Neuronal stem cell (in vitro differentiated cells): Measurements from ENCODE around the gene DPY30.
"Not testable (repeated sequence)": the region's sequence is repeated elsewhere in the genome, so short reads cannot be mapped to it uniquely, and the experiment has no call there.

Source experiments
- DNase-seq: peaks from one replicate; pipeline ENCODE4 v3.0.0-alpha.2; 2013; ENCODE audit warnings: low spot score
- H2AFZ ChIP-seq: one replicate; pipeline ENCODE4 v1.6.1; 2013; ENCODE audit warnings: mild to moderate bottlenecking, low read length, inconsistent platforms
- H2AK5ac ChIP-seq: 2 replicates; pipeline ENCODE4 v1.6.1; 2013; ENCODE audit warnings: low read depth, mild to moderate bottlenecking, inconsistent platforms, low read length, moderate library complexity, mixed read lengths
- H2BK120ac ChIP-seq: 2 replicates; pipeline ENCODE4 v1.6.1; 2013; ENCODE audit warnings: low read depth, mild to moderate bottlenecking, inconsistent platforms, low read length, moderate library complexity, mixed read lengths
- H2BK12ac ChIP-seq: one replicate; pipeline ENCODE4 v1.6.1; 2013; ENCODE audit warnings: low read length, inconsistent platforms
- H2BK15ac ChIP-seq: 2 replicates; pipeline ENCODE4 v1.6.1; 2013; ENCODE audit warnings: mild to moderate bottlenecking, low read length, inconsistent platforms, mixed read lengths
- H2BK5ac ChIP-seq: one replicate; pipeline ENCODE4 v1.6.1; 2013; ENCODE audit warnings: inconsistent platforms, mild to moderate bottlenecking, low read length, moderate library complexity
- H3K14ac ChIP-seq: one replicate; pipeline ENCODE4 v1.6.1; 2013; ENCODE audit warnings: low read length, inconsistent platforms
- H3K18ac ChIP-seq: 2 replicates; pipeline ENCODE4 v1.6.1; 2013; ENCODE audit warnings: low read length, inconsistent platforms
- H3K23ac ChIP-seq: 2 replicates; pipeline ENCODE4 v1.6.1; 2013; ENCODE audit warnings: low read depth, mild to moderate bottlenecking, mixed read lengths, low read length, inconsistent platforms; ENCODE audit not compliant: poor library complexity
- H3K27ac ChIP-seq: replicated peaks from 3 replicates; pipeline ENCODE4 v1.5.1; 2013; ENCODE audit warnings: low read length, inconsistent platforms
- H3K27me3 ChIP-seq, 3 experiments: 2 replicates each; pipeline ENCODE4 v1.6.1; 2013; ENCODE audit warnings: low read length in 3 of 3, mild to moderate bottlenecking in 2 of 3, inconsistent platforms in 1 of 3, low read depth in 1 of 3, mixed read lengths in 1 of 3, moderate library complexity in 1 of 3; ENCODE audit not compliant: control insufficient read depth in 3 of 3, insufficient read depth in 3 of 3
- H3K36me3 ChIP-seq, 2 donors: replicated peaks in 1 of 2; 2 replicates each; pipeline ENCODE4 v1.6.1; 2013; ENCODE audit warnings: low read length in 2 of 2; ENCODE audit not compliant: control insufficient read depth in 2 of 2, insufficient read depth in 2 of 2
- H3K4ac ChIP-seq: 2 replicates; pipeline ENCODE4 v1.6.1; 2013; ENCODE audit warnings: inconsistent platforms, mild to moderate bottlenecking, low read length, moderate library complexity
- H3K4me1 ChIP-seq, 2 donors: 1 replicate in 1 of 2; 2 replicates in 1 of 2; pipeline ENCODE4 v1.6.1; 2013; ENCODE audit warnings: low read length in 2 of 2, low read depth in 1 of 2; ENCODE audit not compliant: control insufficient read depth in 2 of 2, insufficient read depth in 1 of 2
- H3K4me2 ChIP-seq: one replicate; pipeline ENCODE4 v1.6.1; 2013; ENCODE audit warnings: mild to moderate bottlenecking, low read length, inconsistent platforms; ENCODE audit not compliant: insufficient read depth, poor library complexity, severe bottlenecking
- H3K4me3 ChIP-seq, 2 donors: 2 replicates each; pipeline ENCODE4 v1.5.1; 2013; ENCODE audit warnings: low read length in 2 of 2, mild to moderate bottlenecking in 2 of 2, inconsistent platforms in 1 of 2, moderate library complexity in 1 of 2
- H3K79me1 ChIP-seq: one replicate; pipeline ENCODE4 v1.6.1; 2013; ENCODE audit warnings: low read depth, mild to moderate bottlenecking, inconsistent platforms, low read length, moderate library complexity
- H3K9ac ChIP-seq: one replicate; pipeline ENCODE4 v1.6.1; 2013; ENCODE audit warnings: mild to moderate bottlenecking, low read depth, low read length, inconsistent platforms; ENCODE audit not compliant: poor library complexity
- H3K9me3 ChIP-seq, 2 donors: replicated peaks in 1 of 2; 2 replicates each; pipeline versions ENCODE3 to v1.6.1; 2013; ENCODE audit warnings: low read length in 2 of 2, mild to moderate bottlenecking in 2 of 2, inconsistent platforms in 1 of 2, low read depth in 1 of 2, mixed read lengths in 1 of 2, moderate library complexity in 1 of 2; ENCODE audit not compliant: control insufficient read depth in 2 of 2, insufficient read depth in 1 of 2
- H4K8ac ChIP-seq: one replicate; pipeline ENCODE4 v1.6.1; 2013; ENCODE audit warnings: low read depth, mild to moderate bottlenecking, inconsistent platforms, low read length, moderate library complexity
- H4K91ac ChIP-seq: one replicate; pipeline ENCODE4 v1.6.1; 2013; ENCODE audit warnings: low read length, low read depth, mild to moderate bottlenecking, inconsistent platforms; ENCODE audit not compliant: poor library complexity
- WGBS, 2 donors: extraction: QIAGEN DNeasy Blood & Tissue Kit; methylation state at CpG; one replicate each; pipeline ENCODE4 v1.1.7; 2013; ENCODE audit warnings: missing lambda C conversion rate in 2 of 2, mixed read lengths in 1 of 2; ENCODE audit not compliant: insufficient read length in 2 of 2, insufficient replicate concordance in 1 of 2; ENCODE audit errors: extremely low coverage in 2 of 2; 5-methylcytosine and 5-hydroxymethylcytosine counted together

DPY30 gene

DNA sequence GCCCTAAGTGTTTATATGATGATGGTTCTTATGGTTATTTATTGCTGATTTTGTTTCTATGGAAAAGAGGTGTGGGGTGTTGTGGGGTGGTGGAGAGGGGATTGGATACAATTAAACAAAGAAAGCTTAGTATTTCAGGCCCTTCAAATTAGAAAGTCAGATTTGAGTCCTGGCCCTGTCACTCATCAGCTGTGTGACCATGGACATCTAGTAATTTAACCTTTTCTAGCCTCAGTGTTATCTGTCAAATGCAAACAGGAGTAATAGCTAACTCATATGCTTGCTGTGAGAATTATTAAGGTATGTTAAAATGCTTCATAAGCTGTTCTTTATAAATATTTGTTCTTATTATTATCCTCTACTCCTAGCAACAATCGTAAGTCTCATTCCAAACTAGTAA is 26.7 kb downstream of the DPY30 start:
- no peak overlapping the region for H2AFZ ChIP-seq
- H3K36me3 ChIP-seq, result peaks cover 0 to 19% of the 10 kb centered on the region in 2 donors
- no peak overlapping the region for H4K91ac ChIP-seq
- no peak overlapping the region for H3K4me3 ChIP-seq
- no peak overlapping the region for H3K9ac ChIP-seq
- H2AK5ac ChIP-seq, result no peak overlapping the region
- H3K27me3 ChIP-seq, result no peaks in the 10 kb centered on the region
- no peak overlapping the region for H4K8ac ChIP-seq
- no peaks in the 10 kb centered on the region for H3K9me3 ChIP-seq
- H3K79me1 ChIP-seq, result peaks cover 3% of the 10 kb centered on the region
- no peak overlapping the region for H3K23ac ChIP-seq
- no peak overlapping the region for H3K4ac ChIP-seq
- H2BK120ac ChIP-seq, result no peak overlapping the region
- no peak for DNase-seq
- H3K4me1 ChIP-seq, result peaks cover 0 to 2% of the 10 kb centered on the region in 2 donors
- WGBS, 2 donors, result no CpG with 5 or more reads among the region's 1 CpG
- no peak overlapping the region for H3K18ac ChIP-seq
- no peak overlapping the region for H2BK12ac ChIP-seq
- H3K4me2 ChIP-seq, result no peak overlapping the region
- no peak overlapping the region for H2BK5ac ChIP-seq
- H3K27ac ChIP-seq, result no peak overlapping the region
- H2BK15ac ChIP-seq, result no peak overlapping the region
- H3K14ac ChIP-seq, result no peak overlapping the region

DNA sequence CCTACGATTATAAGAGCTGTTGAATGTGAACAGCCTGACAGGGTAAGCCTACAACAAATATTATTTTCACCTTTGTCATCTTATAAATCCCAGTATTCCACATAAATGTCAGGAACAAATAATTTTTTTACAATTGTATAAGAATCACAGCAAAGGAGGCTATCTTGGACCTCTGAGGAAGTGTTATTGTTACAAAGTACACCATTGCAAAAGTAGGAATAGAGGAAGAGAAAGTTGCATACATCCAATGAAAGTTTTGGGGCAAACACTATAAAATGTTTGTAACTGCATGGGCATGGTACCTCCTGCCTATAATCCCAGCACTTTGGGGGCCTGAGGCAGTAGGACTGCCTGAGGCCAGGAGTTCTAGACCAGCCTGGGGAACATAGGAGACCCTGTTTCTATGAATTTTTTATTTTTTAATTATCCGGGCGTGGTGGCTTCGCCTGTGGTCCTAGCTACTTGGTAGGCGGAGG is 28.1 kb downstream of the DPY30 start:
- Histone ChIP-seq H3K4me2 (peak overlapping the region; percentile 91), H3K9me3 (no peaks in the 10 kb centered on the region), H3K14ac (no peak overlapping the region), H4K91ac (no peak overlapping the region), H2BK5ac (no peak overlapping the region), H2BK12ac (no peak overlapping the region), H3K79me1 (peaks cover 3% of the 10 kb centered on the region), H2BK120ac (no peak overlapping the region), H3K4ac (no peak overlapping the region), H3K27ac (peak overlapping the region; percentile 99), H3K36me3 (peaks cover 0 to 12% of the 10 kb centered on the region in 2 donors), H2AFZ (peak overlapping the region; percentile 87), H3K23ac (no peak overlapping the region), H3K27me3 (no peaks in the 10 kb centered on the region), H3K18ac (no peak overlapping the region), H2AK5ac (no peak overlapping the region), H4K8ac (no peak overlapping the region), H3K4me1 (peaks cover 0 to 2% of the 10 kb centered on the region in 2 donors), H3K9ac (no peak overlapping the region), H3K4me3 (peak overlapping the region in 1 of 2 donors; percentile 64), H2BK15ac (no peak overlapping the region)
- DNase-seq, result no peak
- WGBS, 2 donors, result no CpG with 5 or more reads among the region's 5 CpGs

DNA sequence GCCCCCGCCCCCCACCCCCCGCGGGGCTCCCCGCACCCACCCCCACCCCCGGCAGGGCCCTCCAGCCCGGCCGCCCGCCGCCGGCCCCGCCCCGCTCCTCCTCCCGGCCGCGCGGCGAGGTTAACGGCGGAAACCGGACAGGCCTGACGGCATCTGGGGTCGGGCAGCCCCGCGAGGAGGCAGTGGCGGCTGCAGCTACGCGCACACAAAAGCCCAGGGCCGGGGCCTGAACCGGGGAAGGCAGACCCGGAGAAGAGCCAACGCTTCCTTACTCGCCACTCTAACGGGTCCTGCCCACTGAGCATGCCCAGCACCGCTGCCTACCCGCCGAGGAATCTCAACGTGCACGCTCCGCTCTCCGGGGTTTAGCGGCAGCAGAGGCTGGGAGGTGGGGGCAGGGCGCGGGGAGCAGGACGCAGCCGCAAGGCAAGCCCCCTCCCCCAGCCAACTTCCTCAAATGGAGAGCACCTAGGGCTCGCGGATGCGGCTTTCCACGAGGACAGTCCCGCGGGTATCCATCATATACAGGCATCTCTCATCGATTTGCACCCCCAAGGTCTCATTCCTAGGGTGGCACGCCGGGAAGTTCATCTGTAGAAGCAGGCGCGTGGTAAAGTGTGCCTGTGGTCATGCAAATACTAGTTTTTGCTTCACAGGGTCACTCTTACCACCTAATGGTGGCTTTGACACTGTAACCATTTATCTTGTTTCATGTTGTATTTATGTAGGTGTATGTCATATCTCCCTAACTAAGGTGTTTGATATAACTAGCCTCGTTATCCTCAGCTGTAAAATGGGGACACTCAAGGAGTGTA is 28.7 kb downstream of the DPY30 start, which contains the start of gene MEMO1:
MEMO1 (minus strand) TSS at position 339 of the 815 bp plus-strand sequence. CDS start 761 bp downstream, outside the sequence.
- WGBS, 2 donors, result no CpG with 5 or more reads among the region's 57 CpGs
- Histone ChIP-seq H3K23ac (peak within 1 kb of the TSS; percentile 98), H2AFZ (peak within 1 kb of the TSS; percentile 87), H2AK5ac (no peak within 1 kb of the TSS), H2BK120ac (no peak within 1 kb of the TSS), H4K91ac (peak within 1 kb of the TSS; percentile 85), H2BK15ac (no peak within 1 kb of the TSS), H3K36me3 (peaks cover 0 to 5% of the 10 kb centered on the region in 2 donors), H3K27ac (peak within 1 kb of the TSS; percentile 99), H3K4ac (peak within 1 kb of the TSS; percentile 53), H3K4me2 (peak within 1 kb of the TSS; percentile 91), H3K14ac (peak within 1 kb of the TSS; percentile 97), H3K18ac (peak within 1 kb of the TSS; percentile 91), H3K27me3 (no peaks in the 10 kb centered on the region), H3K4me3 (peak within 1 kb of the TSS; percentile 64 to 92), H3K9ac (peak within 1 kb of the TSS; percentile 97), H3K79me1 (peaks cover 3% of the 10 kb centered on the region), H2BK5ac (peak within 1 kb of the TSS; percentile 90), H2BK12ac (no peak within 1 kb of the TSS), H3K4me1 (peaks cover 0 to 2% of the 10 kb centered on the region in 2 donors), H4K8ac (no peak within 1 kb of the TSS), H3K9me3 (no peaks in the 10 kb centered on the region)
- peak; percentile 90 for DNase-seq

DNA sequence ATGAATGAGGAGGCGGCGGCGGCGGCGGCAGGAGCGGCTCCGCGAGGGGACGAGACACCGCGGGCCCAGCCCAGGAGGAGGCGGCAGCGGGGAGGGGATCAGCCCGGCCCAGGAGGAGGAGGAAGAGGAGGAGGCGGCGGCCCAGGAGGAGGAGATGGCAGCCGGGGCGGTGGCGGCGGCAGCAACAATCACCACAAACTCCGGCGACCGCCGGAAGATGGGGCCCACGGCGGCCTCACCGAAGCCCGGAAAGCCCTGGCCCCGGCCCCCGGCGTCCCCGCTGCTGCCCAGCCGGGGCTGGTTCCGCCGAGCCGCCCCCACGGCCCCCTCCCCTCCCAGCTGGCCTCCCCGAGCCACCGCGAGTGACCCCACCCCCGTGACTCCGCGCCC is 29.3 kb downstream of the DPY30 start:
- DNase-seq, result peak; percentile 11
- WGBS, 2 donors, result no CpG with 5 or more reads among the region's 43 CpGs

More for the DNA sequence above, 29.3 kb downstream of the DPY30 start:
- Histone ChIP-seq H3K27ac (peak overlapping the region; percentile 99), H3K9ac (peak overlapping the region; percentile 70), H2AFZ (peak overlapping the region; percentile 61), H3K4me3 (peak overlapping the region; percentile 64 to 92), H2BK5ac (peak overlapping the region; percentile 71)
- not testable (repeated sequence) for H2BK12ac ChIP-seq, H3K14ac ChIP-seq, H3K18ac ChIP-seq, H3K4me2 ChIP-seq, H3K9me3 ChIP-seq, H3K27me3 ChIP-seq, H3K23ac ChIP-seq, H3K4me1 ChIP-seq, H2BK120ac ChIP-seq, H2BK15ac ChIP-seq, H3K4ac ChIP-seq, H4K8ac ChIP-seq, H3K79me1 ChIP-seq, H2AK5ac ChIP-seq, H4K91ac ChIP-seq, H3K36me3 ChIP-seq
